ENCODE results near the gene TRAPPC6A.

- no peak for TF ChIP-seq CTCF (IDR thresholded peaks at IDR 0.05)
- no peak for TF ChIP-seq POLR2A (IDR thresholded peaks at IDR 0.05)
Measured at GRCh38 chr19:45114116-45114515, 63.9 kb downstream of the TRAPPC6A start.
